ENCODE data around the gene EGR4. TPM values are rescaled to one million over a fixed set of nuclear protein-coding genes. Genes with fewer than 3 reads are reported as not detected.

Gene EGR4
- total RNA-seq, 1 donor from 2014 or later: not detected

GRCh38 chr2:73279852-73280251 lies 13.5 kb downstream of the EGR4 start:
- no peaks in the 10 kb centered on the region for H3K27me3 ChIP-seq
- intact Hi-C loops (cut with DNase I): no loop called here
- no peaks in the 10 kb centered on the region for H3K9me3 ChIP-seq
- no peak overlapping the region for H3K27ac ChIP-seq
- TF ChIP-seq, protein P1, sequence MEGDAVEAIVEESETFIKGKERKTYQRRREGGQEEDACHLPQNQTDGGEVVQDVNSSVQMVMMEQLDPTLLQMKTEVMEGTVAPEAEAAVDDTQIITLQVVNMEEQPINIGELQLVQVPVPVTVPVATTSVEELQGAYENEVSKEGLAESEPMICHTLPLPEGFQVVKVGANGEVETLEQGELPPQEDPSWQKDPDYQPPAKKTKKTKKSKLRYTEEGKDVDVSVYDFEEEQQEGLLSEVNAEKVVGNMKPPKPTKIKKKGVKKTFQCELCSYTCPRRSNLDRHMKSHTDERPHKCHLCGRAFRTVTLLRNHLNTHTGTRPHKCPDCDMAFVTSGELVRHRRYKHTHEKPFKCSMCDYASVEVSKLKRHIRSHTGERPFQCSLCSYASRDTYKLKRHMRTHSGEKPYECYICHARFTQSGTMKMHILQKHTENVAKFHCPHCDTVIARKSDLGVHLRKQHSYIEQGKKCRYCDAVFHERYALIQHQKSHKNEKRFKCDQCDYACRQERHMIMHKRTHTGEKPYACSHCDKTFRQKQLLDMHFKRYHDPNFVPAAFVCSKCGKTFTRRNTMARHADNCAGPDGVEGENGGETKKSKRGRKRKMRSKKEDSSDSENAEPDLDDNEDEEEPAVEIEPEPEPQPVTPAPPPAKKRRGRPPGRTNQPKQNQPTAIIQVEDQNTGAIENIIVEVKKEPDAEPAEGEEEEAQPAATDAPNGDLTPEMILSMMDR (IDR thresholded peaks at IDR 0.05): no peak
- TF ChIP-seq POLR2AphosphoS5 (IDR thresholded peaks at IDR 0.05; ENCODE audit: insufficient read depth in 1 of 2, low read depth in 1 of 2) (no peak), POLR2A (IDR thresholded peaks at IDR 0.05) (no peak)
- H3K4me1 ChIP-seq: peaks cover 17% of the 10 kb centered on the region
- no peaks in the 10 kb centered on the region for H3K36me3 ChIP-seq
- no peak overlapping the region for H3K4me3 ChIP-seq
- DNase-seq (ENCODE audit: extremely low spot score in 2 of 2): no peak

- TF ChIP-seq POLR2AphosphoS5 (IDR thresholded peaks at IDR 0.05; ENCODE audit: insufficient read depth in 1 of 2, low read depth in 1 of 2) (no peak), POLR2A (IDR thresholded peaks at IDR 0.05) (no peak)
- TF ChIP-seq, protein P1 (IDR thresholded peaks at IDR 0.05): no peak
- H3K27ac ChIP-seq: no peak overlapping the region
- peaks cover 11% of the 10 kb centered on the region for H3K4me1 ChIP-seq
- no peak overlapping the region for H3K4me3 ChIP-seq
- H3K9me3 ChIP-seq: no peaks in the 10 kb centered on the region
- H3K27me3 ChIP-seq: no peaks in the 10 kb centered on the region
- intact Hi-C loops (cut with DNase I): no loop called here
- DNase-seq (ENCODE audit: extremely low spot score in 2 of 2): no peak
- H3K36me3 ChIP-seq: no peaks in the 10 kb centered on the region
These were observed 21.1 kb downstream of the EGR4 start for GRCh38 chr2:73272270-73272669.

GRCh38 chr2:73269686-73270465 lies 23.5 kb downstream of the EGR4 start:
- H3K4me3 ChIP-seq: peak overlapping the region; percentile 30 to 37
- H3K9me3 ChIP-seq: no peaks in the 10 kb centered on the region
- H3K27ac ChIP-seq: no peak overlapping the region
- H3K36me3 ChIP-seq: no peaks in the 10 kb centered on the region
- H3K27me3 ChIP-seq: no peaks in the 10 kb centered on the region
- intact Hi-C loops (cut with DNase I): no loop called here
- no peak for DNase-seq (ENCODE audit: extremely low spot score in 2 of 2)
- TF ChIP-seq, protein P1 (IDR thresholded peaks at IDR 0.05): no peak
- no peak for TF ChIP-seq POLR2AphosphoS5 (IDR thresholded peaks at IDR 0.05; ENCODE audit: insufficient read depth in 1 of 2, low read depth in 1 of 2)
- TF ChIP-seq POLR2A (IDR thresholded peaks at IDR 0.05): no peak
- H3K4me1 ChIP-seq: peaks cover 11% of the 10 kb centered on the region

- peak overlapping the region; percentile 30 to 37 for H3K4me3 ChIP-seq
- TF ChIP-seq POLR2A (IDR thresholded peaks at IDR 0.05) (no peak), POLR2AphosphoS5 (IDR thresholded peaks at IDR 0.05; ENCODE audit: insufficient read depth in 1 of 2, low read depth in 1 of 2) (no peak)
- TF ChIP-seq, protein P1 (IDR thresholded peaks at IDR 0.05): no peak
- no peaks in the 10 kb centered on the region for H3K9me3 ChIP-seq
- H3K4me1 ChIP-seq: peaks cover 11% of the 10 kb centered on the region
- H3K27ac ChIP-seq: no peak overlapping the region
- H3K27me3 ChIP-seq: no peaks in the 10 kb centered on the region
- intact Hi-C loops (cut with DNase I): no loop called here
- DNase-seq (ENCODE audit: extremely low spot score in 2 of 2): no peak
- H3K36me3 ChIP-seq: no peaks in the 10 kb centered on the region
These were observed 24.3 kb downstream of the EGR4 start for GRCh38 chr2:73268830-73269685.
